NB4 (cell line): ENCODE measurements around the gene PCNX3.

Source experiments
- CTCF ChIP-seq: IDR thresholded peaks from one replicate; pipeline ENCODE4 v1.5.1; 2012; ENCODE audit warnings: low read depth, low read length
- MAX ChIP-seq: IDR thresholded peaks from 2 replicates; pipeline ENCODE4 v1.6.1; 2011; ENCODE audit warnings: low read depth, low read length

GRCh38 chr11:65624931-65625627 lies 9.5 kb downstream of the PCNX3 start:
- TF ChIP-seq CTCF, result no peak
- TF ChIP-seq MAX, result no peak
